ENCODE measurements around the gene PRKAG3. TPM values are rescaled to one million over a fixed set of nuclear protein-coding genes. Genes with fewer than 3 reads are reported as not detected.
"Not testable (repeated sequence)": the region's sequence is repeated elsewhere in the genome, so short reads cannot be mapped to it uniquely, and the experiment has no call there.

Gene PRKAG3
- total RNA-seq, 1 donor from 2014 or later, result not detected

DNA sequence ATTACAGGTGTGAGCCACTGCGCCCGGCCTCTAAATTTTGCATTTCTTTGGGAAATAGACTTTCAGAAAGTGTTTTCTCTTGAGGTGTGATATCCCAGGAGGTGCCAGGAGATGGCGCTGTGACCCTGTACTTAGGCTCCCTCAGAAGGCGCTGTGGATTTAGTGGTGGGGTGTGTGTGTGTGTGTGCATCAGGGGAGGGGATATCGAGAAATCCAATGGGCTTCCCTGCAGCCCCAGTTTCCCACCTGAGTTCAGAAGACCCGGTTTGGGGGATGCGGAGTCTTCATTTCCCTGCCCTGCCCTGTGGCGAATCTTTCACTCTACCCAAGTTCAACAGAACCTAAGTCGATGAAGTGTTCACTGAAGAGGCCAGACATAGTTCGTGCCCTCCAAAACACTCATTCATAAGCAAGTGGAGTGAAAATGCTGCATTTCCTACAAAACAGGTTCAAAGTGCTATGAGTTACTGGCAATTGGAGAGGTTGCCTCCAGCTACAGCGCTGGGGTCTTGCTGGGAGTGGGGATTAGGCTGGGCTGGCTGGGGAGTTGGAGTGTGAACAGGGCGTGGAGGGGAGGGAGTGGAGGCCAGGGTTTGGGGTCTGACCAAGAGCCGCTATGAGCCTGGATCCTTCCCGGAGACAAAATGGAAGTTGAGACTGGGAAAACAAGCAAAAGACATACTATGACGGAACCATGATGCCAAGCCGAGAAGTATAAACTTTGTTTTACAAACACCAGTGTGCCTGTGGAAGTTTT, 21.5 kb upstream of the PRKAG3 start:
- ATAC-seq, result peak; percentile 51
- peak; percentile 76 for DNase-seq (ENCODE audit: missing footprints)
- intact Hi-C loops (cut with DNase I), result loop anchor here (5.0 kb wide), 1 partner anchor 44 kb away; no protein-coding TSS in a partner anchor

DNA sequence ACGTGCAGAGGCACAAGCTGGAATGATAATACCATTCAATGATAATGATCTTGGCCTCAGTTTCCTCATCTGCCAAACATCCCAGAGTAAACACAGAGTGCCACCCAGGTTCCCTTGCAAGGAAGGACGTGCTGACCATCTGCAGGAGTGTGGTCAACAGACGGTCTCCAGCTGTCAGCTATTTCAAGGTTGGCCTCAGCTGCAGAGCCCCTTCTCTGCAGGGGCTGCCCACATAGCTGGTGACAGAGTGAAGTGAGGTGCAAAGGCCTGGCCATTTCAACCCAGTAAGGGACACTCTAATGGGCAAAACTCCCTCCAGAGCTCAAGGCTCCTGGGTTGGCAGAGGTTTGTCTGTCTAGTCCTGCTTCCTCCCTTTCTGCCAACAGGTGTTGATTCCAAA, 19.7 kb upstream of the PRKAG3 start:
- intact Hi-C loops (cut with DNase I), result loop anchor here (5.0 kb wide), 1 partner anchor 46 kb away; no protein-coding TSS in a partner anchor
- ATAC-seq, result no peak

DNA sequence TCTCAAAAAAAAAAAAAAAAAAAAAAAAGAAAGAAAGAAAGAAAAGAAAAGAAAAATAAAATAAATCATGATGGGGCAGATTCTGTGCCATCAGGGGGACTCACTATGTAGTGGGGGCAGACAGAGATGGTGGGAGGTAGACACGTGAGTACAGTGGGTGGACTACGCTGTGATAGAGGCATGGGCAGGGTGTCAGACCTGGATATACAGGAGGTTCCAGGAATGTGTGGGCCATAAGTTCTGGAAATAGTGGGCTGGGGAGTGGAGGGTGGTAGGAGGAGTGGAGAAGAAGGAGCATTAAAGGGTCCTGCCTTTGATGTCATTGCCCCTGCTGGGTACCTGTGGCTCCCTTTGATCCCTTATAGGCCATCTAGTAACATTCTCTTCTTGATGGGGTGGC, 19.2 kb upstream of the PRKAG3 start:
- no peak for DNase-seq (ENCODE audit: missing footprints)
- intact Hi-C loops (cut with DNase I), result loop anchor here (5.0 kb wide), 1 partner anchor 47 kb away; no protein-coding TSS in a partner anchor
- no peak for ATAC-seq

More for the DNA sequence above, 19.7 kb upstream of the PRKAG3 start:
- peak; percentile 37 for DNase-seq (ENCODE audit: missing footprints)

DNA sequence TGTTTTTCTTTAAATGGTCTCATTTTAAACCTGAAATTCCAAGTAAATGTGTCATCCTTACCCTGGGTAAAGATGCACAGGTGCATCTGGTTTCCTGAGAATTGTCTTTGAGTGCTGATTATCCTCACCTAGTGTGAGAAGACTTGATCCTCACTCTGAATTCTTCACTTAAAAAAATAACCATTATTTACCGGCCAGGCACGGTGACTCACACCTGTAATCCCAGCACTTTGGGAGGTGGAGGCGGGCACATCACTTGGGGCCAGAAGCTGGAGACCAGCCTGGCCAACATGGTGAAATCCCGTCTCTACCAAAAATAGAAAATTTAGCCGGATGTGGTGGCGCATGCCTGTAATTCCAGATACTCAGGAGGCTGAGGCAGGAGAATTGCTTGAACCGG, 18.1 kb upstream of the PRKAG3 start:
- intact Hi-C loops (cut with DNase I), result loop anchor here (5.0 kb wide), 1 partner anchor 48 kb away; no protein-coding TSS in a partner anchor
- DNase-seq (ENCODE audit: missing footprints), result no peak
- ATAC-seq, result no peak

DNA sequence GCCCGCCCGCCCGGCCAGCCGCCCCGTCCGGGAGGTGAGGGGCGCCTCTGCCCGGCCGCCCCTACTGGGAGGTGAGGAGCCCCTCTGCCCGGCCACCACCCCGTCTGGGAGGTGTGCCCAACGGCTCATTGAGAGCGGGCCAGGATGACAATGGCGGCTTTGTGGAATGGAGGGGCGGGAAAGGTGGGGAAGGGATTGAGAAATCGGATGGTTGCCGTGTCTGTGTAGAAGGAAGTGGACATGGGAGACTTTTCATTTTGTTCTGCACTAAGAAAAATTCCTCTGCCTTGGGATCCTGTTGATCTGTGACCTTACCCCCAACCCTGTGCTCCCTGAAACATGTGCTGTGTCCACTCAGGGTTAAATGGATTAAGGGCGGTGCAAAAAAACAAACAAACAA, 15.4 kb upstream of the PRKAG3 start:
- not testable (repeated sequence) for ATAC-seq; DNase-seq (ENCODE audit: missing footprints)
- intact Hi-C loops (cut with DNase I), result loop anchor here (2.0 kb wide), 1 partner anchor 136 kb away; the partner anchor contains the start of gene TTLL4

DNA sequence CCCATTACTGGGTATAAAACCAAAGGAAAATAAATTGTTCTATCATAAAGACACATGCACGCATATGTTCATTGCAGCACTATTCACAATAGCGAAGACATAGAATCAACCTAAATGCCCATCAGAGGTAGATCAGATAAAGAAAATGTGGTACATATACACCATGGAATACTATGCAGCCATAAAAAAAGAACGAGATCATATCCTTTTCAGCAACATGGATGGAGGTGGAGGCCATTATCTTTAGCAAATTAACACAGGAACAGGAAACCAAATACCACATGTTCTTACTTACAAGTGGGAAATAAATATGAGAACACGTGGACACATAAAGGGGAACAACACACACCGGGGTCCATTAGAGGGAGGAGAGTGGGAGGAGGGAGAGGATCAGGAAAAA, 12.7 kb upstream of the PRKAG3 start:
- DNase-seq (ENCODE audit: missing footprints); ATAC-seq; intact Hi-C loops (cut with DNase I): not testable (repeated sequence)

DNA sequence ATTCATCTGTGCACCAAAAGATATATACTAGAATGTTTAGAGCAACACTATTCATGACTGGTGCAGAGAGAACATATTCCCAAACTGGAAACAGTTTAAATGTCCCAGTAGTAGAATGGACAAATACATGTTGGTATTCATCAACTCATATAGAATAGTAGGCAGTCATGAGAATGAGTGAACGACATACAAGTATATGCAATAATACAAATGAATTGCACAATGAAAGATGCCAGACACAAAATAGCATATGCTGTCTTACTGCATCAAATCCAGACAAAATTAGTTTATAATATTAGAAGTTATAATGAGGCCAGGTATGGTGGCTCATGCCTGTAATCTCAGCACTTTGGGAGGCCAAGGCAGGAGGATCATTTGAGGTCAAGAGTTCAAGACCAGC, 8.3 kb upstream of the PRKAG3 start:
- DNase-seq (ENCODE audit: missing footprints), result no peak
- ATAC-seq, result no peak
- intact Hi-C loops (cut with DNase I), result no loop called here

DNA sequence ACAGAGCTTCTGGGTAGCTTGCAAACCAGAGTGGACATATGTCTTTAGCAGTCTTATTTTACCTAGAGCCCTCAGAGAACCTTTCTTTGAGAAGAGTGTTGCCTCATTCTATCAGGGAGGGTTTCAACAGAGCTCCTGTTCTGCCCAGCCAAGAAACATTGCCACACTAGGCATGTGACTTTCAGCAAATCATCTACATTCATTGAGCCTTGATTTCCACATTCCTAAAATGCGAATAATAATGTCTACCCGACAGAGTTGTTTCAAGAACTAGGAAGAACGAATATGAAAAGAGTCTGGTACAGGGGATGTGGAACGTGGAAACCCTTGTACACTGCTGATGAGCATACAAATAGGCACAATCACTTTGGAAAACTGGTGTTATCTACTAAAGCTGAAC, 7.8 kb upstream of the PRKAG3 start:
- ATAC-seq (no peak), DNase-seq (ENCODE audit: missing footprints) (no peak)
- intact Hi-C loops (cut with DNase I), result no loop called here

DNA sequence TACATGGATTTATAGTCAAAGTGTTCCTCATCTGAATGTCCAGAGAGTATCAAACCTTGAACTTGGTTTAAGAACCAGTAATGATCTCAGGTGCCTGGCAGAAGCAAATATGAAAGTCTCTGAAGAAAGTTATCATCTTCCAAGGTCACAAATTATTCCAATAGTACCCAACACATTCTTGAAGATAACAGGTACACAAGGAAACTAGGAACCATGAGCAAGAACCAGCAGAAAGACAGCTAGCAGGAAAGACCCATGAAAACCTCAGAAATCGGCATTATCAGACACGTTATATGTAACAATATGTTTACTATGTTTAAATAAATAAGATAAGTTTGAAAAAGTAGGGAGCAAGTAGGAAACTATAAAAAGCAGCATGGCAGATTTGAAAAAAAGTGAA, 5.9 kb upstream of the PRKAG3 start:
- intact Hi-C loops (cut with DNase I), result no loop called here
- DNase-seq (ENCODE audit: missing footprints), result no peak
- no peak for ATAC-seq

DNA sequence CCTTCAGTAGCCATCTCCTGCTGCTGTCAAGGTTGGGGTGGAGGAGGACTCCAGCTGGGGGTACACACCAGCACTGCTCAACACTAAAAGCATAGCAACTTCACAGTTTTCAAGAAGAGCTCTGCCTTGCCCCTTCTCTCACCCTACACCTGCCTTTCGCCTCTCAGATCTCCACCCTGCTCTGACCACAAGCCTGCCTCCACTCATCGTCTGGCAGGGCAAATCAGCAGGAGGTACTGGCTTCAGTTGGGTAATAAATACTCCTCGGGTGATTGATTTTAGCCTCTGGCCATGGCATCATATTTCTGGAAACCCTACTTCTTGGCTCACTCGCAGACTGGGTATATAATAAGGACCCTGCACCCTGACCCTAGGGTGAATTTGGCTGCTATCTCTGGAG, 3.1 kb upstream of the PRKAG3 start:
- ATAC-seq, result no peak
- intact Hi-C loops (cut with DNase I), result no loop called here
- DNase-seq (ENCODE audit: missing footprints), result no peak

DNA sequence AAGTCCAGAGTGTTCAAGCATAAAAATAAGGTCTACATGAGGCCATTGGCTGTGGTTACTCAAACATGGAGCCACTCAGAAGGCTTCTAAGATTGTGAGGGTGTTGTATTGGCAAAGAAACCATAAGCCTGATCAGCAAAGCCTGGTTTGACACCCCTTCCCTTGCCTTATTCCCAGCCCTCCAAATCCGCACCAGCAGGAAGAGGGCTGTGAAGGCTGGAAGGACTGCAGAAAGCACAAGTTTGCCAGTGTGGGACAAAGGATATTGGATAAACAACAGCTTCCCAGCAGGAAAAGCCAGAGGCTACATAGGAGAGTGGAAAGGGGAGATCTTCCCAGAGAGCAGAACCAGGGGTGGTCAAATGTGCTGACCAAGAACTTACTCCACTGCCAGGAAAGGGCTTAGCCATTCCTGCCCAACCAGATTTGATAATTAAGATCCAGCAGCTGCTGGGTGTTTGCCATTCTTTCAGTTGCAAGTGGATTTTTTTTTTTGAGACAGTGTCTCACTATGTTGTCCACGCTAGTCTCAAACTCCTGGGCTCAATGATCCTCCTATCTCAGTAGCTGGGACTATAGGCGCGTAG, 1.5 kb upstream of the PRKAG3 start:
- intact Hi-C loops (cut with DNase I), result no loop called here
- ATAC-seq (no peak), DNase-seq (ENCODE audit: missing footprints) (no peak)

DNA sequence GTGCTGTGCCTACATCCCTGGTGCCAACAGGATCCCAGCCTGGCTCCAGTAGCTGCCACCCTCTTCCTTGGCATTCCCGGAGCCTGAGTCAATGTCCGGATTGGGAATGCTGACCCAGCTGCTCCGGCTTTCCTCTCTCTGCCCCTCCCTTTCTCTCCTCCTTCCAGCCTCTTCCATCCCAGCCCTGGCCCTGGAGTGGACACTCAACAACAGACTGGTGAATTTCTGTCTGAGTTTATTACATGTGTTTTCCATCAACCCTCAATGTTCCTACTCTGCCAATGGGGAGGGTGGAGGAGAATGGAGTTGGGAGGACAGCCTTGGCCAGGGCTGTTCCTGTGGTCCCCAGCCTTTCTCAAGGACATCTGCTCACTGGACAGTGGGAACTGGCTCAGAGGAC, 917 bp upstream of the PRKAG3 start:
- DNase-seq (ENCODE audit: missing footprints) (no peak), ATAC-seq (peak; percentile 84)
- intact Hi-C loops (cut with DNase I), result no loop called here

DNA sequence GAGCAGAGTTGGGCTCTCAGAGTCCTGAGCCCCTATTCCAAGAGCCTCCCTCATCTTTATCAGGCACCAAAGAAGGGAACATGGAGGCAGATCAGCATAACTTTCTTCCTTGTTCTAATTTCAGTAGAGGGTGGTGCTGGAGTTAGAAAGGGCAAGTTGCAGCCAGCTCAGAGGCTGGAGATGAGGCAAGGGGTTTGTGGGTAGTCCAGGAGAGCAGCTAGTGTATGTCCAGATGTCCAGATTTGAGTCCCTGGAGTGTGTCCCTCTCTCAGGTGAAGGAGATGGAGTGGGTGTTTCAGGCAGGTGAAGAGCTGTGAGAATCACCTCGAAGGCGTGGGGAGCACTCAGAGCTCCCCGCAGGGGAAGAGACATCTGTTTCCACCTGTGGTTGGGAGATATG, 478 bp upstream of the PRKAG3 start:
- DNase-seq (ENCODE audit: missing footprints) (no peak), ATAC-seq (peak; percentile 18)
- intact Hi-C loops (cut with DNase I), result no loop called here

DNA sequence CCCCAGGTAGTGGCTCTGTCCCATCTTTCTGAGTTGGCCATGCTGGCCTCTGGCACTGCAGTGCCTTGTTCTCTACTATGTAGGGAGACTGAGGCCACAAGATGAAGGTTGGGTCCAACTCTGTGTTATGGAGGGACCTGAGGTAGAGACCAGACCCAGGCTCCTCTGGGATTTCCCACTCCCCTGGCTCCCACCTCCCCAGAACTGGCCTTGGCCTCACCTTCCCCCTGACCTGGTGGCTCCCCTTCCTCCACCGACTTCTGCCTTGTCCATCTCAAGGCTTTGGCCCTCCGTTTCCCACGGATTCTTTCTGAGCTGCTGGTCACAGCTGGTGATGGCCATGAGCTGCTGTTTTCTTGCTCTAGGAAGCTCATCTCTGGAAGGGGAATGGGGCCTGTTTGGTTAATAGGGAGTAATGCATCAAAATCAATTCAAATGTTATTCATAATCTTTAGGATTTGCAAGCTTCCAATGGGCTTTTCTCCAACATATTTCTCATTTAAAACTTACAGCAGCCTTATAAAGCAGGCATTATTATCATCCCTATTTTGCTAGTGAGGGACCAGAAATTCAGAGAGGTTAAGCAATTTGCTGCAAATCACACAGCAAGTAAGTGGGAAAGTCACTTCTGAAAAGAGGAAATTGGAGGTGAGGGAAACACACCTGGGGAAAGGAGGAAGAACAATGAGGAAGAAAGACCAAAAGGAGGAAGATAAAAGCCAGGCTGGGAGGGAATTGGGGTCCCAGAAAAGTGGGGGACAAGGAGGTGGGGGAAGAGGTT, 887 bp downstream of the PRKAG3 start:
- intact Hi-C loops (cut with DNase I), result no loop called here
- ATAC-seq, result no peak
- no peak for DNase-seq (ENCODE audit: missing footprints)

DNA sequence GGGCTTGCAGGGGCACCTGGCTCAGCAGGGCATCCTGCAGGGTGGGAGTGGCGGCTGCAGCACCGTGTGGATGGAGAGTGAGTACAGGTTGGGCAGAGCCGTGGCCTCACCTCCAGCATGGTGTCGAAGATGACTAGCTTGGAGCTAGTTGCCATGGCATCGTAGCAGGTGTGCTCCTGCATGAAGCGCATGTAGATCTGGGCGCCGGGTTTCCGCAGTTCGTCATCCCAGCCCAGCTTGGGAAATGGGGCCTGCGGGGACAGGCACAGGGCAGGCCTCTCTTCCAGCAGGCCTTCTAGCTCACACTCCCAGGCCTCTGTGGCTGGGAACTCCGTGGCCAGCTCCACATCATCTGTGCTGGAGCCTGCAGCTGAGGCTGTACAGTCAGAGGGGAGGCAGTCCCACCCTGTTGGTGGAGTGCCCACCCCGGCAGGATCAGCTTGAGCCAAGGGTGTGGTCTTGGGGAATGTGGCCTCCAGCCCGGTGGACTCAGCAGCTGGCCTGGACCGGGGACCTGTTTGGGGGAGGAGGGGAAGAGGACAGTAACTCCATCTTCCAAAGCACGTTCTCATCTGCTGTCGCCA, 1.6 kb downstream of the PRKAG3 start:
- DNase-seq (ENCODE audit: missing footprints) (peak; percentile 81), ATAC-seq (peak; percentile 58)
- intact Hi-C loops (cut with DNase I), result no loop called here

DNA sequence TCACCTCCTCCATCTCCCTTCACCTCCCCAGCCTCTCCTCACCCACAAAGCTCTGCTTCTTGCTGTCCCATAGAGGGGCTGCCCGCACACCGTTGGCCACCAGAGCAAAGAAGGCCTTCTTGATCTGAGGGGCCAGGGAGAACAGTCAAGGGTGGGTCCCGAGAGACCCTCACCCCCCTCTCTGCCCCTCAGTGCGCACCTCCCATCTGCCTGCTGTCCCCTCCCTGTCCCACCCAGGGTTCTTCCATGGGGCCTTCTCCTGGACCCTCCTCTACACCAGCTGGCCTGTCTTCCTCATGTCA, 3.2 kb downstream of the PRKAG3 start:
- ATAC-seq, result no peak
- DNase-seq (ENCODE audit: missing footprints), result no peak
- intact Hi-C loops (cut with DNase I), result no loop called here

DNA sequence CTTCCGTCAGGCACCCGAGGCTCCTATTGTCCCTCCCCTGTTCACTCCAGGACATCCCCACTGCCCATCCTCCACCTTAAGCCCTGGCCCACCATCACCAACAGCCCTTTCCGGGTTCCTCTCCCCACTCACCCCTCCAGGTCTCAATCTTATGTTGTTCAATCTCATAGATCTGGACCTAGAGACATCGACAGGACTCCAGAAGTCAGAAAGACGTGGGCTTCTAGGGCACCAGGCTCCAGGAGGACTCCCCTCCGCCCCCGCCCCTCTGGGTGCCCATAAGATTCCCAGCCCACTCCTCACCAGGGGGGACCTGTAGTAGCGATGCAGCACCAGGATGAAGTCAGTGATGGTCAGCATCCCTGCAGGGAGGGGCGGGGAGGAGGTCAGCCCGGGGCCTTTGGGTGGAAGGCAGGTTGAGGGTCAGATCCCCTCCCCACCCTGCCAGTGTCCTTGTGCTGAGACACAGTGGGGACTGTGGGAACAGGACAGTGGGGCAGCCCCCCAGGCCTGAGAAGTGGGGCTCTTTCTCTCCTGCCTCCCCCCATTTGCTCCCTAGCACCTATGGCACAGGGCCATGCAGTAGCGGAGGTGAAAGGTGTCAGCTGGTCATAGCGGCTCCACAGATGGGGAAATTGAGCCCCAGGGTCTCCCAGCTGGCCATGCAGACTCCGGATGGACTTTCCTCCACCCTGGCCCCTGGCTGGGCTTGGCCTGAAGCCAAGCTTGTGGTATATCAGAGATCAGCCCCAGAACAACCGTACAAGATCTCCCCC, 3.7 kb downstream of the PRKAG3 start:
- no peak for ATAC-seq
- intact Hi-C loops (cut with DNase I), result no loop called here
- peak; percentile 50 for DNase-seq (ENCODE audit: missing footprints)

DNA sequence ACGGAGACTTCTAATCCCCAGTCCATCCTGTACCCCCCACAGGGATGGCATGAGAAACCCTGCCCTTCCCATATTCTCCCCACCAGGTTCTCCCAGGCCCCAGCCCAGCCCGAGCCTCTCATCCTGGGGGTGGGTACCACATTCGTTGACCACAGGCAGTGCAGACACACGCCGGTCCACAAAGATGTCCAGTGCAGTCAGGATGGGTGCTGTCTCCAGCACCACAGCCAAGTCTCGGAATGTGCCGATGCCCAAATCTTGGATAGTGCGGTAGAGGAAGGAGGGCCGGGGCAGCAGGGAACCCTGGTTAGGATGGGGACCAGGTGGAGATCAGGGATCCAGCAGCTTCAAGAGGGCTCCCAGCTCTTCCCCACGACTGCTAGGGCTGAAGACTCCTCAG, 4.8 kb downstream of the PRKAG3 start:
- intact Hi-C loops (cut with DNase I), result no loop called here
- DNase-seq (ENCODE audit: missing footprints) (peak; percentile 25), ATAC-seq (no peak)

DNA sequence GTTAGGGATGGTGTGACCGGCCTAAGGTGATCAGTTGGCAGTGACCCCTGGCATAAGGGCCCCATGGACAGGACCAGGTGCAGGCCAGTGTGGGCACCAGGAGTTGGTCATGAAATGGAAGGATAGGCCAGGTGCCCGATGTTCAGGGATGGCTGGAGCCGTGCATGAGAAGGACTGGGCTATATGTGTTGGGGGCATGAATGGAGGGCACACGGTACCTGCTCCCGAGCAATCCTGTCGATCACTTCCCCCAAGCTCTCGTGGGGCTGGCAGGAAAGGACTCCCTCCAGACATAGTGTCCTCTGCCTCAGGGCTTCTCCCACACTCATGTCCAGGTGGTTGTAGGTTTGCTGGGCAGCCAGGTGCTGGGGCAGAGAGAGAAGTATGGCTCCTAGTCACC, 7.6 kb downstream of the PRKAG3 start:
- DNase-seq (ENCODE audit: missing footprints) (no peak), ATAC-seq (no peak)
- intact Hi-C loops (cut with DNase I), result no loop called here
